HepG2 (cell line): Measurements from ENCODE around the gene NEK6. TPM values are rescaled to one million over a fixed set of nuclear protein-coding genes. Genes with fewer than 3 reads are reported as not detected.

Experiments used
- DR1 ChIP-seq: sonication (generic); formaldehyde crosslinking; IDR thresholded peaks from 2 replicates; pipeline ENCODE4 v1.8.0; 2021; ENCODE audit warnings: mild to moderate bottlenecking, missing genetic modification reagents, inconsistent platforms
- IKZF1 ChIP-seq: fragments of 450-650 bp; IDR thresholded peaks from 2 replicates; pipeline ENCODE4 v1.7.1; 2016
- IRX3 ChIP-seq: sonication (generic); formaldehyde crosslinking; IDR thresholded peaks from 2 replicates; pipeline ENCODE4 v1.8.1; 2023; ENCODE audit warnings: mild to moderate bottlenecking, low read depth, missing genetic modification reagents, borderline replicate concordance
- KLF9 ChIP-seq: IDR thresholded peaks from 2 replicates; pipeline ENCODE4 v1.6.1; 2016; ENCODE audit warnings: low read depth
- PRDM10 ChIP-seq: sonication (generic); formaldehyde crosslinking; IDR thresholded peaks from 2 replicates; pipeline ENCODE4 v1.4.0; 2020; ENCODE audit warnings: low read depth, missing genetic modification reagents
- RFX5 ChIP-seq: IDR thresholded peaks from 2 replicates; pipeline ENCODE4 v1.6.1; 2011; ENCODE audit warnings: low read depth, low read length, improper control_type of control experiment
- TEAD2 ChIP-seq: sonication (generic); formaldehyde crosslinking; IDR thresholded peaks from 2 replicates; pipeline ENCODE4 v1.9.0; 2021; ENCODE audit warnings: missing genetic modification reagents
- YY1 ChIP-seq: IDR thresholded peaks from 2 replicates; pipeline ENCODE4 v1.6.1; 2011; ENCODE audit warnings: low read length, low read depth, moderate library complexity, mild to moderate bottlenecking; ENCODE audit not compliant: insufficient read depth, insufficient replicate concordance
- ZBTB38 ChIP-seq: sonication (generic); formaldehyde crosslinking; IDR thresholded peaks from 2 replicates; pipeline ENCODE4 v1.5.1; 2020; ENCODE audit warnings: mild to moderate bottlenecking, missing genetic modification reagents
- ZBTB7A ChIP-seq: sonication (generic); formaldehyde crosslinking; IDR thresholded peaks from 2 replicates; pipeline ENCODE4 v1.8.0; 2022; ENCODE audit warnings: mild to moderate bottlenecking, missing genetic modification reagents
- ZNF138 ChIP-seq: sonication (generic); formaldehyde crosslinking; IDR thresholded peaks from 2 replicates; pipeline ENCODE4 v1.5.0; 2020; ENCODE audit warnings: mild to moderate bottlenecking, low read depth, missing genetic modification reagents
- ZNF280D ChIP-seq: sonication (generic); formaldehyde crosslinking; IDR thresholded peaks from 2 replicates; pipeline ENCODE4 v1.5.1; 2020; ENCODE audit warnings: mild to moderate bottlenecking, missing genetic modification reagents
- ZSCAN9 ChIP-seq: IDR thresholded peaks from 2 replicates; pipeline ENCODE4 v1.6.1; 2016; ENCODE audit warnings: borderline replicate concordance
- polyA plus RNA-seq, 8 experiments: library from polyadenylated mRNA; depleted of rRNA in 3 of 8; stranded (reverse) in 7 of 8; unstranded in 1 of 8; fragments of >200 nt; fragmentation: Illumina TruSeq in 4 of 8; extraction: Trizol in 4 of 8; gene quantifications; 2 replicates each; pipeline versions ENCODE4 v1.2.1 to v1.2.3, GENCODE V29; 2011 to 2016; ENCODE audit warnings: low read depth in 4 of 8, missing spikeins in 1 of 8, mixed read lengths in 1 of 8; ENCODE audit not compliant: insufficient read depth in 1 of 8
- total RNA-seq, 5 experiments: library from RNA; depleted of rRNA; stranded (reverse); fragments of >200 nt; fragmentation: Illumina TruSeq; extraction: Trizol; gene quantifications; 2 replicates each; pipeline ENCODE4 v1.2.3, GENCODE V29; 2016; ENCODE audit warnings: low read depth in 1 of 5
- TF ChIP-seq, protein P1 (sequence below): sonication (generic); formaldehyde crosslinking; IDR thresholded peaks from 2 replicates; pipeline ENCODE4 v1.8.0; 2022; ENCODE audit warnings: mild to moderate bottlenecking, missing genetic modification reagents; ENCODE audit not compliant: insufficient replicate concordance
- TF ChIP-seq, protein P2 (sequence below): sonication (generic); formaldehyde crosslinking; conservative IDR thresholded peaks from 2 replicates; pipeline ENCODE4 v1.8.0; 2022; ENCODE audit warnings: mild to moderate bottlenecking, moderate library complexity, missing genetic modification reagents

NEK6 gene
- total and polyA plus RNA-seq, 2 of the 13 experiments (the other 11 are each of a cell fraction or from before 2014, with no cell fraction given) = 30.4 to 119 TPM

- TF ChIP-seq, protein P1, sequence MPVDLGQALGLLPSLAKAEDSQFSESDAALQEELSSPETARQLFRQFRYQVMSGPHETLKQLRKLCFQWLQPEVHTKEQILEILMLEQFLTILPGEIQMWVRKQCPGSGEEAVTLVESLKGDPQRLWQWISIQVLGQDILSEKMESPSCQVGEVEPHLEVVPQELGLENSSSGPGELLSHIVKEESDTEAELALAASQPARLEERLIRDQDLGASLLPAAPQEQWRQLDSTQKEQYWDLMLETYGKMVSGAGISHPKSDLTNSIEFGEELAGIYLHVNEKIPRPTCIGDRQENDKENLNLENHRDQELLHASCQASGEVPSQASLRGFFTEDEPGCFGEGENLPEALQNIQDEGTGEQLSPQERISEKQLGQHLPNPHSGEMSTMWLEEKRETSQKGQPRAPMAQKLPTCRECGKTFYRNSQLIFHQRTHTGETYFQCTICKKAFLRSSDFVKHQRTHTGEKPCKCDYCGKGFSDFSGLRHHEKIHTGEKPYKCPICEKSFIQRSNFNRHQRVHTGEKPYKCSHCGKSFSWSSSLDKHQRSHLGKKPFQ = no peak
- TF ChIP-seq ZSCAN9 (CRISPR knock-in tag) (peak; percentile 90), ZNF138 (no peak), PRDM10 (CRISPR knock-in tag) (no peak), DR1 (CRISPR knock-in tag) (no peak; the same call in 1 of the 2 replicates), ZBTB7A (CRISPR knock-in tag) (no peak), KLF9 (CRISPR knock-in tag) (no peak; the same call in 1 of the 2 replicates), ZNF280D (CRISPR knock-in tag) (no peak; the same call in 1 of the 2 replicates), TEAD2 (no peak), RFX5 (no peak), IRX3 (CRISPR knock-in tag) (no peak), YY1 (peak; percentile 40), IKZF1 (no peak), ZBTB38 (CRISPR knock-in tag) (no peak)
- TF ChIP-seq, protein P2, sequence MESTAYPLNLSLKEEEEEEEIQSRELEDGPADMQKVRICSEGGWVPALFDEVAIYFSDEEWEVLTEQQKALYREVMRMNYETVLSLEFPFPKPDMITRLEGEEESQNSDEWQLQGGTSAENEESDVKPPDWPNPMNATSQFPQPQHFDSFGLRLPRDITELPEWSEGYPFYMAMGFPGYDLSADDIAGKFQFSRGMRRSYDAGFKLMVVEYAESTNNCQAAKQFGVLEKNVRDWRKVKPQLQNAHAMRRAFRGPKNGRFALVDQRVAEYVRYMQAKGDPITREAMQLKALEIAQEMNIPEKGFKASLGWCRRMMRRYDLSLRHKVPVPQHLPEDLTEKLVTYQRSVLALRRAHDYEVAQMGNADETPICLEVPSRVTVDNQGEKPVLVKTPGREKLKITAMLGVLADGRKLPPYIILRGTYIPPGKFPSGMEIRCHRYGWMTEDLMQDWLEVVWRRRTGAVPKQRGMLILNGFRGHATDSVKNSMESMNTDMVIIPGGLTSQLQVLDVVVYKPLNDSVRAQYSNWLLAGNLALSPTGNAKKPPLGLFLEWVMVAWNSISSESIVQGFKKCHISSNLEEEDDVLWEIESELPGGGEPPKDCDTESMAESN = 0 out of 2 replicates have a peak, but pooled peaks have one; percentile 50
Observed at GRCh38 chr9:124386201-124386600, 128.5 kb downstream of the NEK6 start (continued).
